IMR-90 (cell line): ENCODE results near the gene SLC6A15. TPM values are rescaled to one million over a fixed set of nuclear protein-coding genes. Genes with fewer than 3 reads are reported as not detected.

Experiments
- ATAC-seq: fragments of 200-7000 bp; cut with Tn5 transposase; 2 replicates; pipeline ENCODE4 v1.9.1; 2020; ENCODE audit warnings: low read depth, mild to moderate bottlenecking, moderate library complexity
- BruUV-seq: library from RNA; stranded (reverse); fragments of 400-500 nt; replicated peaks from 2 replicates; lab custom pipeline; 2021; lab: Mats Ljungman, UMichigan
- CTCF ChIA-PET: fragments of 300-600 bp; formaldehyde crosslinking; extraction: SDS; loops from one replicate; lab custom pipeline; 2021; ENCODE audit warnings: antibody characterized with exemption; lab: Yijun Ruan, JAX
- POLR2A ChIA-PET: fragments of 300-600 bp; sonication (Branson Sonifier 250); formaldehyde crosslinking; loops from one replicate; lab custom pipeline; 2022; ENCODE audit warnings: antibody characterized with exemption; ENCODE audit not compliant: unreplicated experiment; lab: Charles Lee
- DNase-seq: peaks from one replicate; pipeline ENCODE4 v3.0.0; 2013
- H2AFZ ChIP-seq: replicated peaks from 2 replicates; pipeline ENCODE3; 2013; ENCODE audit warnings: low read length, mild to moderate bottlenecking; ENCODE audit not compliant: poor library complexity
- H2AK5ac ChIP-seq: 2 replicates; pipeline ENCODE4 v1.6.1; 2013; ENCODE audit warnings: low read depth, low read length, inconsistent platforms
- H2AK9ac ChIP-seq: replicated peaks from 2 replicates; pipeline ENCODE3; 2013; ENCODE audit warnings: mild to moderate bottlenecking, low read depth, low read length, moderate library complexity; ENCODE audit not compliant: poor library complexity
- H2BK120ac ChIP-seq: 2 replicates; pipeline ENCODE4 v1.6.1; 2013; ENCODE audit warnings: low read depth, low read length, inconsistent platforms
- H2BK15ac ChIP-seq: 3 replicates; pipeline ENCODE4 v1.6.1; 2013; ENCODE audit warnings: low read depth, low read length, inconsistent platforms
- H2BK20ac ChIP-seq: 2 replicates; pipeline ENCODE4 v1.6.1; 2013; ENCODE audit warnings: low read depth, mild to moderate bottlenecking, inconsistent platforms, low read length, moderate library complexity
- H2BK5ac ChIP-seq: 2 replicates; pipeline ENCODE4 v1.6.1; 2013; ENCODE audit warnings: mild to moderate bottlenecking, low read depth, low read length, inconsistent platforms; ENCODE audit not compliant: poor library complexity, severe bottlenecking
- H3K14ac ChIP-seq: replicated peaks from 2 replicates; pipeline ENCODE4 v1.6.1; 2013; ENCODE audit warnings: low read depth, low read length, inconsistent platforms
- H3K18ac ChIP-seq: 2 replicates; pipeline ENCODE4 v1.6.1; 2013; ENCODE audit warnings: low read depth, low read length, control low read depth
- H3K23ac ChIP-seq: 2 replicates; pipeline ENCODE4 v1.6.1; 2013; ENCODE audit warnings: low read depth, low read length, inconsistent platforms
- H3K27ac ChIP-seq: 2 replicates; pipeline ENCODE4 v1.5.1; 2013; ENCODE audit warnings: mild to moderate bottlenecking, control low read depth, low read length; ENCODE audit not compliant: insufficient read depth
- H3K27me3 ChIP-seq: 2 replicates; pipeline ENCODE4 v1.6.1; 2013; ENCODE audit warnings: low read length; ENCODE audit not compliant: control insufficient read depth, insufficient read depth
- H3K36me3 ChIP-seq: 2 replicates; pipeline ENCODE4 v1.6.1; 2013; ENCODE audit warnings: low read length, mixed read lengths; ENCODE audit not compliant: control insufficient read depth, insufficient read depth
- H3K4ac ChIP-seq: 2 replicates; pipeline ENCODE4 v1.6.1; 2013; ENCODE audit warnings: low read depth, low read length, inconsistent platforms
- H3K4me1 ChIP-seq: 2 replicates; pipeline ENCODE4 v1.6.1; 2013; ENCODE audit warnings: low read length, mixed read lengths; ENCODE audit not compliant: control insufficient read depth, insufficient read depth
- H3K4me2 ChIP-seq: 2 replicates; pipeline ENCODE4 v1.6.1; 2013; ENCODE audit warnings: low read depth, mild to moderate bottlenecking, control low read depth, low read length, moderate library complexity
- H3K4me3 ChIP-seq: 2 replicates; pipeline ENCODE4 v1.5.1; 2013; ENCODE audit warnings: low read depth, mild to moderate bottlenecking, control low read depth, low read length, moderate library complexity; ENCODE audit not compliant: insufficient read depth
- H3K56ac ChIP-seq: 2 replicates; pipeline ENCODE4 v1.6.1; 2013; ENCODE audit warnings: low read length, inconsistent platforms; ENCODE audit not compliant: insufficient read depth; ENCODE audit errors: extremely low read depth
- H3K79me1 ChIP-seq, 2 experiments: 2 replicates each; pipeline ENCODE4 v1.6.1; 2013; ENCODE audit warnings: low read length in 2 of 2, inconsistent platforms in 1 of 2, low read depth in 1 of 2
- H3K9ac ChIP-seq: 2 replicates; pipeline ENCODE4 v1.6.1; 2013; ENCODE audit warnings: low read depth, low read length, control low read depth
- H3K9me1 ChIP-seq: 2 replicates; pipeline ENCODE4 v1.6.1; 2013; ENCODE audit warnings: low read length, inconsistent platforms; ENCODE audit not compliant: insufficient read depth
- H3K9me3 ChIP-seq: 2 replicates; pipeline ENCODE4 v1.6.1; 2013; ENCODE audit warnings: low read length; ENCODE audit not compliant: control insufficient read depth, insufficient read depth
- H4K20me1 ChIP-seq: 2 replicates; pipeline ENCODE4 v1.6.1; 2013; ENCODE audit warnings: low read length, inconsistent platforms; ENCODE audit not compliant: insufficient read depth
- H4K5ac ChIP-seq: 2 replicates; pipeline ENCODE4 v1.6.1; 2013; ENCODE audit warnings: mild to moderate bottlenecking, low read depth, low read length, control low read depth
- H4K8ac ChIP-seq, 2 experiments: 2 replicates each; pipeline ENCODE4 v1.6.1; 2013; ENCODE audit warnings: low read depth in 2 of 2, low read length in 2 of 2, control low read depth in 1 of 2, inconsistent platforms in 1 of 2
- H4K91ac ChIP-seq: 2 replicates; pipeline ENCODE4 v1.6.1; 2013; ENCODE audit warnings: low read depth, low read length, inconsistent platforms; ENCODE audit not compliant: insufficient read depth
- BHLHE40 ChIP-seq: fragments of 150-350 bp; IDR thresholded peaks from 2 replicates; pipeline ENCODE4 v1.6.1; 2016; ENCODE audit warnings: mild to moderate bottlenecking, low read depth, low read length
- CEBPB ChIP-seq: IDR thresholded peaks from 2 replicates; pipeline ENCODE4 v1.6.1; 2012; ENCODE audit warnings: low read depth, low read length, improper control_type of control experiment
- CHD1 ChIP-seq: IDR thresholded peaks from 2 replicates; pipeline ENCODE4 v1.6.1; 2012; ENCODE audit warnings: low read depth, low read length, improper control_type of control experiment
- FOS ChIP-seq: fragments of 150-350 bp; IDR thresholded peaks from 2 replicates; pipeline ENCODE4 v1.6.1; 2016; ENCODE audit warnings: low read depth, low read length
- MAFK ChIP-seq: IDR thresholded peaks from 2 replicates; pipeline ENCODE4 v1.6.1; 2012; ENCODE audit warnings: low read depth, low read length, improper control_type of control experiment
- MAZ ChIP-seq: IDR thresholded peaks from 2 replicates; pipeline ENCODE4 v1.6.1; 2012; ENCODE audit warnings: low read depth, mild to moderate bottlenecking, low read length, improper control_type of control experiment, moderate library complexity, borderline replicate concordance
- MXI1 ChIP-seq: IDR thresholded peaks from 2 replicates; pipeline ENCODE4 v1.6.1; 2012; ENCODE audit warnings: low read depth, mild to moderate bottlenecking, low read length, moderate library complexity, borderline replicate concordance
- NFE2L2 ChIP-seq: fragments of 150-350 bp; IDR thresholded peaks from 2 replicates; pipeline ENCODE4 v1.6.1; 2016; ENCODE audit warnings: low read depth, mild to moderate bottlenecking, low read length
- POLR2A ChIP-seq: IDR thresholded peaks from 2 replicates; pipeline ENCODE4 v1.6.1; 2012; ENCODE audit warnings: mild to moderate bottlenecking, low read depth, low read length
- RAD21 ChIP-seq: IDR thresholded peaks from 2 replicates; pipeline ENCODE4 v1.6.1; 2012; ENCODE audit warnings: low read length, improper control_type of control experiment
- RCOR1 ChIP-seq: IDR thresholded peaks from 2 replicates; pipeline ENCODE4 v1.6.1; 2012; ENCODE audit warnings: mild to moderate bottlenecking, low read length, improper control_type of control experiment; ENCODE audit not compliant: insufficient replicate concordance
- RFX5 ChIP-seq: IDR thresholded peaks from 2 replicates; pipeline ENCODE4 v1.8.0; 2012; ENCODE audit warnings: low read depth, mild to moderate bottlenecking, low read length, moderate library complexity
- SMC3 ChIP-seq: fragments of 150-350 bp; IDR thresholded peaks from 2 replicates; pipeline ENCODE4 v1.6.1; 2016; ENCODE audit warnings: low read depth, mild to moderate bottlenecking, antibody characterized with exemption, low read length, moderate library complexity
- dilution Hi-C: fragments of 300-500 bp; cut with HindIII; formaldehyde crosslinking; loops from one replicate; pipeline ENCODE4 v1.14.3; 2018; ENCODE audit warnings: low sequenced_read_pairs; ENCODE audit not compliant: unreplicated experiment
- in situ Hi-C: fragments of 300-500 bp; cut with MboI; formaldehyde crosslinking; loops from 3 replicates; pipeline ENCODE4 v1.14.3; 2019; ENCODE audit warnings: low sequenced_read_pairs, inconsistent platforms, mixed read lengths
- intact Hi-C: fragments of 100-400 bp; cut with micrococcal nuclease; formaldehyde crosslinking; loops from 2 replicates; pipeline ENCODE4 v1.10.0; 2022
- polyA plus RNA-seq, 3 experiments: library from polyadenylated mRNA; depleted of rRNA; stranded (reverse); fragments of >200 nt; gene quantifications; 2 replicates each; pipeline ENCODE4 v1.2.3, GENCODE V29; 2012; ENCODE audit warnings: low replicate concordance in 1 of 3
- total RNA-seq: library from RNA; depleted of rRNA; stranded (reverse); fragments of >200 nt; gene quantifications from 2 replicates; pipeline ENCODE4 v1.2.3, GENCODE V29; 2012
- TF ChIP-seq, protein P1 (sequence below): conservative IDR thresholded peaks from 2 replicates; pipeline ENCODE4 v1.5.1; 2012; ENCODE audit warnings: mild to moderate bottlenecking, low read depth, low read length, improper control_type of control experiment
- TF ChIP-seq, protein P2 (sequence below): fragments of 150-350 bp; IDR thresholded peaks from 2 replicates; pipeline ENCODE4 v1.6.1; 2016; ENCODE audit warnings: low read depth, mild to moderate bottlenecking, low read length, moderate library complexity, borderline replicate concordance
- TF ChIP-seq, protein P3 (sequence below): fragments of 150-350 bp; IDR thresholded peaks from 2 replicates; pipeline ENCODE4 v1.6.1; 2017; ENCODE audit warnings: mild to moderate bottlenecking, antibody characterized with exemption, low read length, low read depth

The SLC6A15 gene
- total and polyA plus RNA-seq, 2 of the 4 experiments (the other 2 are of a cell fraction), result 0.32 to 0.72 TPM

GRCh38 chr12:84840356-84840755 lies 72.2 kb downstream of the SLC6A15 start:
- no peak for TF ChIP-seq CHD1
- TF ChIP-seq BHLHE40, result no peak
- TF ChIP-seq NFE2L2, result no peak
- no peak for TF ChIP-seq CEBPB
- TF ChIP-seq, protein P1, sequence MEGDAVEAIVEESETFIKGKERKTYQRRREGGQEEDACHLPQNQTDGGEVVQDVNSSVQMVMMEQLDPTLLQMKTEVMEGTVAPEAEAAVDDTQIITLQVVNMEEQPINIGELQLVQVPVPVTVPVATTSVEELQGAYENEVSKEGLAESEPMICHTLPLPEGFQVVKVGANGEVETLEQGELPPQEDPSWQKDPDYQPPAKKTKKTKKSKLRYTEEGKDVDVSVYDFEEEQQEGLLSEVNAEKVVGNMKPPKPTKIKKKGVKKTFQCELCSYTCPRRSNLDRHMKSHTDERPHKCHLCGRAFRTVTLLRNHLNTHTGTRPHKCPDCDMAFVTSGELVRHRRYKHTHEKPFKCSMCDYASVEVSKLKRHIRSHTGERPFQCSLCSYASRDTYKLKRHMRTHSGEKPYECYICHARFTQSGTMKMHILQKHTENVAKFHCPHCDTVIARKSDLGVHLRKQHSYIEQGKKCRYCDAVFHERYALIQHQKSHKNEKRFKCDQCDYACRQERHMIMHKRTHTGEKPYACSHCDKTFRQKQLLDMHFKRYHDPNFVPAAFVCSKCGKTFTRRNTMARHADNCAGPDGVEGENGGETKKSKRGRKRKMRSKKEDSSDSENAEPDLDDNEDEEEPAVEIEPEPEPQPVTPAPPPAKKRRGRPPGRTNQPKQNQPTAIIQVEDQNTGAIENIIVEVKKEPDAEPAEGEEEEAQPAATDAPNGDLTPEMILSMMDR, result no peak
- TF ChIP-seq, protein P2, sequence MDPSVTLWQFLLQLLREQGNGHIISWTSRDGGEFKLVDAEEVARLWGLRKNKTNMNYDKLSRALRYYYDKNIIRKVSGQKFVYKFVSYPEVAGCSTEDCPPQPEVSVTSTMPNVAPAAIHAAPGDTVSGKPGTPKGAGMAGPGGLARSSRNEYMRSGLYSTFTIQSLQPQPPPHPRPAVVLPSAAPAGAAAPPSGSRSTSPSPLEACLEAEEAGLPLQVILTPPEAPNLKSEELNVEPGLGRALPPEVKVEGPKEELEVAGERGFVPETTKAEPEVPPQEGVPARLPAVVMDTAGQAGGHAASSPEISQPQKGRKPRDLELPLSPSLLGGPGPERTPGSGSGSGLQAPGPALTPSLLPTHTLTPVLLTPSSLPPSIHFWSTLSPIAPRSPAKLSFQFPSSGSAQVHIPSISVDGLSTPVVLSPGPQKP, result no peak
- TF ChIP-seq RCOR1, result no peak
- no peak for TF ChIP-seq MAFK
- TF ChIP-seq, protein P3, sequence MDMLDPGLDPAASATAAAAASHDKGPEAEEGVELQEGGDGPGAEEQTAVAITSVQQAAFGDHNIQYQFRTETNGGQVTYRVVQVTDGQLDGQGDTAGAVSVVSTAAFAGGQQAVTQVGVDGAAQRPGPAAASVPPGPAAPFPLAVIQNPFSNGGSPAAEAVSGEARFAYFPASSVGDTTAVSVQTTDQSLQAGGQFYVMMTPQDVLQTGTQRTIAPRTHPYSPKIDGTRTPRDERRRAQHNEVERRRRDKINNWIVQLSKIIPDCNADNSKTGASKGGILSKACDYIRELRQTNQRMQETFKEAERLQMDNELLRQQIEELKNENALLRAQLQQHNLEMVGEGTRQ, result no peak
- no peak for TF ChIP-seq MAZ
- TF ChIP-seq RFX5, result no peak
- TF ChIP-seq SMC3, result no peak
- TF ChIP-seq MXI1, result no peak
- TF ChIP-seq POLR2A, result no peak
- TF ChIP-seq RAD21, result no peak
- TF ChIP-seq FOS, result no peak
- ChIA-PET CTCF (no interaction called here), POLR2A (no interaction called here)
- H2BK20ac ChIP-seq, result no peak overlapping the region
- ATAC-seq (no peak), DNase-seq (no peak)
- H2BK5ac ChIP-seq, result no peak overlapping the region
- H4K8ac ChIP-seq, result no peak overlapping the region
- no peak overlapping the region for H3K18ac ChIP-seq
- H3K27ac ChIP-seq, result no peak overlapping the region
- H3K9me1 ChIP-seq, result no peaks in the 10 kb centered on the region
- no peak overlapping the region for H3K4ac ChIP-seq
- dilution Hi-C loops (no loop called here), intact Hi-C loops (loop anchor here (5.0 kb wide), 1 partner anchor 333 kb away; no protein-coding TSS in a partner anchor), in situ Hi-C loops (no loop called here)
- H4K5ac ChIP-seq, result no peak overlapping the region
- H3K4me1 ChIP-seq, result no peaks in the 10 kb centered on the region
- H3K4me3 ChIP-seq, result no peak overlapping the region
- H3K56ac ChIP-seq, result no peak overlapping the region
- H3K4me2 ChIP-seq, result no peak overlapping the region
- BruUV-seq, result no TSS peak
- no peak overlapping the region for H2BK120ac ChIP-seq
- no peak overlapping the region for H2BK15ac ChIP-seq
- no peak overlapping the region for H2AFZ ChIP-seq
- H2AK5ac ChIP-seq, result no peak overlapping the region
- H4K91ac ChIP-seq, result no peak overlapping the region
- no peaks in the 10 kb centered on the region for H3K79me1 ChIP-seq
- no peaks in the 10 kb centered on the region for H3K36me3 ChIP-seq
- H2AK9ac ChIP-seq, result no peak overlapping the region
- no peaks in the 10 kb centered on the region for H3K27me3 ChIP-seq
- no peaks in the 10 kb centered on the region for H4K20me1 ChIP-seq
- H3K9me3 ChIP-seq, result no peaks in the 10 kb centered on the region
- no peak overlapping the region for H3K23ac ChIP-seq
- H3K9ac ChIP-seq, result no peak overlapping the region
- no peak overlapping the region for H3K14ac ChIP-seq
